Esophagus muscularis mucosa (tissue), 4 donors: ENCODE measurements around the gene RAB11FIP3. TPM values are rescaled to one million over a fixed set of nuclear protein-coding genes. Genes with fewer than 3 reads are reported as not detected.

Experiments used
- DNase-seq: peaks from one replicate; pipeline ENCODE4 v3.0.0-alpha.2; 2017; ENCODE audit errors: extremely low spot score
- H3K27ac ChIP-seq, 4 donors: fragments of 200-600 bp; sonication (generic); replicated peaks in 1 of 4; 1 replicate in 3 of 4; 2 replicates in 1 of 4; pipeline ENCODE4 v1.5.1; 2016 to 2019; ENCODE audit warnings: mild to moderate bottlenecking in 1 of 4
- H3K27me3 ChIP-seq, 4 donors: fragments of 200-600 bp; sonication (generic); one replicate each; pipeline versions ENCODE4 v1.5.1 to v1.6.0; 2016 to 2019
- H3K36me3 ChIP-seq, 4 donors: fragments of 200-600 bp; sonication (generic); one replicate each; pipeline ENCODE4 v1.5.1; 2016 to 2019
- H3K4me1 ChIP-seq, 4 donors: fragments of 200-600 bp; sonication (generic); one replicate each; pipeline ENCODE4 v1.5.1; 2016 to 2019
- H3K4me3 ChIP-seq, 4 donors: fragments of 200-600 bp; sonication (generic); 1 replicate in 2 of 4; 2 replicates in 2 of 4; pipeline ENCODE4 v1.5.1; 2016 to 2019; ENCODE audit warnings: mild to moderate bottlenecking in 4 of 4, moderate library complexity in 1 of 4
- H3K9me3 ChIP-seq, 4 donors: fragments of 200-600 bp; sonication (generic); 1 replicate in 3 of 4; 2 replicates in 1 of 4; pipeline ENCODE4 v1.5.1; 2016 to 2019
- CTCF ChIP-seq, 3 experiments: fragments of 200-600 bp in 2 of 3; fragments of 450-650 bp in 1 of 3; sonication (generic) in 2 of 3; IDR thresholded peaks; one replicate each; pipeline ENCODE4 v1.5.1; 2017 to 2019; ENCODE audit warnings: antibody characterized with exemption in 3 of 3, mild to moderate bottlenecking in 2 of 3, moderate library complexity in 1 of 3
- EP300 ChIP-seq: sonication (generic); formaldehyde crosslinking; IDR thresholded peaks from one replicate; pipeline ENCODE4 v1.6.1; 2017; ENCODE audit warnings: antibody characterized with exemption
- POLR2A ChIP-seq: fragments of 450-650 bp; IDR thresholded peaks from one replicate; pipeline ENCODE4 v1.6.1; 2017; ENCODE audit warnings: antibody characterized with exemption, moderate library complexity, mild to moderate bottlenecking, low read depth
- POLR2AphosphoS5 ChIP-seq, 2 donors: sonication (generic); formaldehyde crosslinking; IDR thresholded peaks; one replicate each; pipeline ENCODE4 v1.6.1; 2017; ENCODE audit warnings: antibody characterized with exemption in 2 of 2
- WGBS: methylation state at CpG from one replicate; pipeline ENCODE4 v1.1.5; 2018; 5-methylcytosine and 5-hydroxymethylcytosine counted together
- intact Hi-C: fragments of 100-400 bp; cut with DNase I; formaldehyde crosslinking; loops from one replicate; pipeline ENCODE4 v1.15.1; 2023
- total RNA-seq, 4 donors: library from RNA; depleted of rRNA; stranded (reverse); fragments of >200 nt; gene quantifications; one replicate each; pipeline versions ENCODE4 v1.1.0 to v1.2.1, GENCODE V29; 2016

RAB11FIP3 gene
- total RNA-seq, 4 donors from 2014 or later = 50.3 to 77.9 (median 58.8) TPM

- TF ChIP-seq POLR2A (no peak), CTCF (IDR thresholded peaks at IDR 0.05) (no peak), EP300 (no peak), POLR2AphosphoS5 (IDR thresholded peaks at IDR 0.05) (no peak)
- intact Hi-C loops = loop anchor here (5.0 kb wide), 1 partner anchor 232 kb away; the partner anchor contains the start of gene METTL26
- WGBS = 95% methylated on average over 9 of the region's 12 CpGs
Measured at GRCh38 chr16:404971-405486, 20.4 kb upstream of the RAB11FIP3 start.

GRCh38 chr16:405548-406506 is 19.6 kb upstream of the RAB11FIP3 start:
- 92% methylated on average over 19 of the region's 27 CpGs for WGBS
- TF ChIP-seq POLR2A (no peak), POLR2AphosphoS5 (IDR thresholded peaks at IDR 0.05) (no peak), EP300 (no peak), CTCF (IDR thresholded peaks at IDR 0.05) (no peak)
- no peaks in the 10 kb centered on the region for H3K9me3 ChIP-seq

More at GRCh38 chr16:404971-405486, 20.4 kb upstream of the RAB11FIP3 start:
- Histone ChIP-seq H3K4me3 (no peak overlapping the region), H3K27me3 (no peaks in the 10 kb centered on the region), H3K4me1 (peaks cover 10 to 22% (median 21%) of the 10 kb centered on the region in 4 donors), H3K36me3 (peaks cover 0 to 18% (median 8%) of the 10 kb centered on the region in 4 donors), H3K27ac (no peak overlapping the region), H3K9me3 (no peaks in the 10 kb centered on the region)
- DNase-seq = no peak

GRCh38 chr16:407253-407652 is 18.2 kb upstream of the RAB11FIP3 start:
- DNase-seq = no peak
- no peak overlapping the region for H3K27ac ChIP-seq
- H3K4me1 ChIP-seq = peaks cover 4 to 7% (median 6%) of the 10 kb centered on the region in 4 donors
- H3K27me3 ChIP-seq = no peaks in the 10 kb centered on the region
- H3K36me3 ChIP-seq = peaks cover 0 to 39% (median 30%) of the 10 kb centered on the region in 4 donors
- TF ChIP-seq EP300 = no peak
- TF ChIP-seq CTCF (IDR thresholded peaks at IDR 0.05) = no peak
- no peak for TF ChIP-seq POLR2AphosphoS5 (IDR thresholded peaks at IDR 0.05)
- no peak for TF ChIP-seq POLR2A
- no peaks in the 10 kb centered on the region for H3K9me3 ChIP-seq
- intact Hi-C loops = no loop called here
- 88% methylated on average over 16 of the region's 16 CpGs for WGBS
- H3K4me3 ChIP-seq = no peak overlapping the region

More at GRCh38 chr16:405548-406506, 19.6 kb upstream of the RAB11FIP3 start:
- DNase-seq = no peak
- no peaks in the 10 kb centered on the region for H3K27me3 ChIP-seq
- H3K36me3 ChIP-seq = peaks cover 0 to 25% (median 16%) of the 10 kb centered on the region in 4 donors
- H3K4me1 ChIP-seq = peaks cover 6 to 15% (median 13%) of the 10 kb centered on the region in 4 donors
- intact Hi-C loops = no loop called here
- H3K4me3 ChIP-seq = no peak overlapping the region
- H3K27ac ChIP-seq = no peak overlapping the region

- intact Hi-C loops = no loop called here
- H3K9me3 ChIP-seq = no peaks in the 10 kb centered on the region
- no peak for DNase-seq
- no peak overlapping the region for H3K27ac ChIP-seq
- TF ChIP-seq POLR2A = no peak
- TF ChIP-seq CTCF (IDR thresholded peaks at IDR 0.05) = no peak
- TF ChIP-seq EP300 = no peak
- no peak for TF ChIP-seq POLR2AphosphoS5 (IDR thresholded peaks at IDR 0.05)
- peaks cover 0 to 43% (median 30%) of the 10 kb centered on the region in 4 donors for H3K36me3 ChIP-seq
- H3K4me3 ChIP-seq = no peak overlapping the region
- H3K27me3 ChIP-seq = no peaks in the 10 kb centered on the region
- 91% methylated on average over 28 of the region's 36 CpGs for WGBS
- no peaks in the 10 kb centered on the region for H3K4me1 ChIP-seq
Measured at GRCh38 chr16:410516-411178, 14.8 kb upstream of the RAB11FIP3 start.
